H1 (cell line): ENCODE measurements around the gene XPNPEP1. TPM values are rescaled to one million over a fixed set of nuclear protein-coding genes. Genes with fewer than 3 reads are reported as not detected.

Experiments
- CTCF ChIA-PET: fragments of 300-600 bp; sonication (Branson Sonifier 250); formaldehyde crosslinking; loops from one replicate; lab custom pipeline; 2021; ENCODE audit not compliant: partially characterized antibody; lab: Charles Lee
- POLR2A ChIA-PET: fragments of 300-600 bp; sonication (Branson Sonifier 250); formaldehyde crosslinking; loops from one replicate; lab custom pipeline; 2021; ENCODE audit warnings: inconsistent platforms; ENCODE audit not compliant: partially characterized antibody; lab: Charles Lee
- DNase-seq, 2 experiments: peaks; one replicate each; pipeline versions ENCODE4 v3.0.0 to v3.0.0-alpha.2; 2010 to 2022; ENCODE audit warnings: low spot score in 2 of 2, low read depth in 1 of 2, mixed read lengths in 1 of 2
- FAIRE-seq: peaks from 2 replicates; lab custom pipeline; 2011; peaks lifted over from hg19 to GRCh38; lab: Jason Lieb, UNC
- H2AFZ ChIP-seq: 2 replicates; pipeline ENCODE4 v1.8.1; 2012; ENCODE audit warnings: low read length, inconsistent platforms
- H2AK5ac ChIP-seq: 2 replicates; pipeline ENCODE4 v1.6.1; 2013; ENCODE audit warnings: low read depth, low read length
- H2BK120ac ChIP-seq: replicated peaks from 2 replicates; pipeline ENCODE3; 2013; ENCODE audit warnings: low read depth, low read length, inconsistent platforms
- H2BK12ac ChIP-seq: 2 replicates; pipeline ENCODE4 v1.6.1; 2013; ENCODE audit warnings: low read depth, low read length
- H2BK15ac ChIP-seq: 2 replicates; pipeline ENCODE4 v1.6.1; 2013; ENCODE audit warnings: low read length
- H2BK20ac ChIP-seq: 2 replicates; pipeline ENCODE4 v1.6.1; 2013; ENCODE audit warnings: low read length
- H2BK5ac ChIP-seq: 2 replicates; pipeline ENCODE4 v1.6.1; 2013; ENCODE audit warnings: low read depth, low read length
- H3K14ac ChIP-seq: 2 replicates; pipeline ENCODE4 v1.6.1; 2013; ENCODE audit warnings: inconsistent platforms; ENCODE audit not compliant: insufficient read length
- H3K18ac ChIP-seq: 2 replicates; pipeline ENCODE4 v1.6.1; 2013; ENCODE audit warnings: low read length; ENCODE audit errors: extremely low read depth
- H3K23ac ChIP-seq: 2 replicates; pipeline ENCODE4 v1.6.1; 2013; ENCODE audit warnings: inconsistent platforms; ENCODE audit not compliant: insufficient read length
- H3K23me2 ChIP-seq: 2 replicates; pipeline ENCODE4 v1.6.1; 2013; ENCODE audit warnings: low read depth, low read length
- H3K27ac ChIP-seq: 2 replicates; pipeline ENCODE4 v1.6.1; 2011; ENCODE audit warnings: low read depth, low read length, inconsistent platforms
- H3K27me3 ChIP-seq, 4 experiments: replicated peaks in 1 of 4; 1 replicate in 1 of 4; 2 replicates in 3 of 4; pipeline versions ENCODE4 v1.6.1 to v1.8.1; 2011 to 2013; ENCODE audit warnings: low read length in 3 of 4, mild to moderate bottlenecking in 3 of 4, inconsistent platforms in 2 of 4, mixed read lengths in 2 of 4, moderate library complexity in 1 of 4; ENCODE audit not compliant: control insufficient read depth in 3 of 4, insufficient read depth in 3 of 4; ENCODE audit errors: extremely low read depth in 1 of 4
- H3K36me3 ChIP-seq, 4 experiments: 2 replicates each; pipeline versions ENCODE4 v1.6.1 to v1.8.1; 2011 to 2013; ENCODE audit warnings: mild to moderate bottlenecking in 4 of 4, low read length in 3 of 4, moderate library complexity in 2 of 4, control low read depth in 1 of 4, inconsistent platforms in 1 of 4; ENCODE audit not compliant: insufficient read depth in 4 of 4, control insufficient read depth in 2 of 4
- H3K4ac ChIP-seq: replicated peaks from 2 replicates; pipeline ENCODE3; 2013; ENCODE audit warnings: low read length, low read depth, mixed read lengths, inconsistent platforms; ENCODE audit not compliant: insufficient read length
- H3K4me1 ChIP-seq, 4 experiments: replicated peaks in 1 of 4; 1 replicate in 1 of 4; 2 replicates in 3 of 4; pipeline versions ENCODE4 v1.6.1 to v1.8.1; 2011 to 2013; ENCODE audit warnings: low read length in 3 of 4, inconsistent platforms in 2 of 4, mixed read lengths in 1 of 4; ENCODE audit not compliant: insufficient read depth in 4 of 4, control insufficient read depth in 3 of 4
- H3K4me2 ChIP-seq, 2 experiments: 2 replicates each; pipeline versions ENCODE4 v1.6.1 to v1.8.1; 2011 to 2013; ENCODE audit warnings: low read depth in 2 of 2, low read length in 2 of 2, control low read depth in 1 of 2, inconsistent platforms in 1 of 2, mild to moderate bottlenecking in 1 of 2; ENCODE audit not compliant: insufficient read depth in 1 of 2
- H3K4me3 ChIP-seq, 4 experiments: fragments of 200-600, 300-600 bp in 1 of 4; sonication (generic), shearing (Covaris generic), sonication (Bioruptor Twin) in 1 of 4; 2 replicates each; pipeline versions ENCODE4 v1.5.1 to v1.8.1; 2011 to 2016; ENCODE audit warnings: low read length in 4 of 4, low read depth in 3 of 4, control low read depth in 2 of 4, inconsistent platforms in 2 of 4, mild to moderate bottlenecking in 2 of 4, mixed read lengths in 1 of 4, moderate library complexity in 1 of 4; ENCODE audit not compliant: insufficient read depth in 2 of 4; ENCODE audit errors: extremely low read depth in 1 of 4
- H3K56ac ChIP-seq: replicated peaks from 2 replicates; pipeline ENCODE3; 2013; ENCODE audit warnings: low read depth, mild to moderate bottlenecking, mixed read lengths, low read length, inconsistent platforms; ENCODE audit not compliant: insufficient read length
- H3K79me1 ChIP-seq: 2 replicates; pipeline ENCODE4 v1.6.1; 2013; ENCODE audit warnings: low read depth, low read length, control low read depth
- H3K79me2 ChIP-seq, 2 experiments: 2 replicates each; pipeline versions ENCODE4 v1.6.1 to v1.8.1; 2012 to 2013; ENCODE audit warnings: low read length in 2 of 2, mild to moderate bottlenecking in 2 of 2, inconsistent platforms in 1 of 2; ENCODE audit not compliant: insufficient read depth in 2 of 2, control insufficient read depth in 1 of 2
- H3K9ac ChIP-seq, 4 experiments: replicated peaks in 1 of 4; 1 replicate in 1 of 4; 2 replicates in 3 of 4; pipeline versions ENCODE4 v1.6.1 to v1.8.1; 2011 to 2013; ENCODE audit warnings: low read depth in 3 of 4, low read length in 3 of 4, control low read depth in 2 of 4, mild to moderate bottlenecking in 2 of 4, moderate library complexity in 2 of 4, inconsistent platforms in 1 of 4; ENCODE audit errors: extremely low read depth in 1 of 4
- H3K9me3 ChIP-seq, 2 experiments: 2 replicates each; pipeline versions ENCODE4 v1.6.1 to v1.8.1; 2012 to 2013; ENCODE audit warnings: mild to moderate bottlenecking in 2 of 2, moderate library complexity in 2 of 2, control low read depth in 1 of 2, inconsistent platforms in 1 of 2, low read depth in 1 of 2, low read length in 1 of 2, mixed read lengths in 1 of 2; ENCODE audit not compliant: insufficient read depth in 2 of 2
- H4K20me1 ChIP-seq, 2 experiments: replicated peaks in 1 of 2; 2 replicates each; pipeline versions ENCODE3 to v1.8.1; 2011 to 2013; ENCODE audit warnings: inconsistent platforms in 2 of 2, low read length in 2 of 2, mild to moderate bottlenecking in 1 of 2; ENCODE audit not compliant: insufficient read depth in 2 of 2, control insufficient read depth in 1 of 2
- H4K5ac ChIP-seq: 2 replicates; pipeline ENCODE4 v1.6.1; 2013; ENCODE audit warnings: low read length, low read depth, mixed read lengths, inconsistent platforms; ENCODE audit not compliant: insufficient read length
- H4K8ac ChIP-seq: 2 replicates; pipeline ENCODE4 v1.8.0; 2013; ENCODE audit warnings: mild to moderate bottlenecking, moderate library complexity, low read length, inconsistent platforms; ENCODE audit not compliant: insufficient read depth; ENCODE audit errors: extremely low read depth
- H4K91ac ChIP-seq: replicated peaks from 2 replicates; pipeline ENCODE3; 2013; ENCODE audit warnings: low read length, mixed read lengths, inconsistent platforms; ENCODE audit not compliant: insufficient read length
- CHD2 ChIP-seq: IDR thresholded peaks from 2 replicates; pipeline ENCODE4 v1.6.1; 2012; ENCODE audit warnings: low read length, improper control_type of control experiment
- EP300 ChIP-seq, 2 experiments: IDR thresholded peaks; 1 replicate in 1 of 2; 2 replicates in 1 of 2; pipeline ENCODE4 v1.6.1; 2011 to 2012; ENCODE audit warnings: low read depth in 2 of 2, low read length in 2 of 2, mild to moderate bottlenecking in 2 of 2, borderline replicate concordance in 1 of 2, inconsistent platforms in 1 of 2, moderate library complexity in 1 of 2
- NANOG ChIP-seq: IDR thresholded peaks from 2 replicates; pipeline ENCODE4 v1.6.1; 2011; ENCODE audit warnings: low read length, low read depth, mild to moderate bottlenecking, inconsistent platforms; ENCODE audit not compliant: insufficient read depth, poor library complexity, severe bottlenecking
- SIN3A ChIP-seq, 2 experiments: IDR thresholded peaks in 1 of 2; conservative IDR thresholded peaks in 1 of 2; 2 replicates each; pipeline ENCODE4 v1.6.1; 2011 to 2012; ENCODE audit warnings: low read length in 2 of 2, improper control_type of control experiment in 1 of 2, low read depth in 1 of 2, mild to moderate bottlenecking in 1 of 2
- SIX5 ChIP-seq: IDR thresholded peaks from 2 replicates; pipeline ENCODE4 v1.6.1; 2011; ENCODE audit warnings: mild to moderate bottlenecking, low read depth, low read length
- SP4 ChIP-seq: IDR thresholded peaks from 2 replicates; pipeline ENCODE4 v1.6.1; 2012; ENCODE audit warnings: low read length, inconsistent platforms
- YY1 ChIP-seq: IDR thresholded peaks from 2 replicates; pipeline ENCODE4 v1.6.1; 2011; ENCODE audit warnings: low read depth, mild to moderate bottlenecking, low read length
- ZNF274 ChIP-seq: IDR thresholded peaks from 2 replicates; pipeline ENCODE4 v1.7.0; 2012; ENCODE audit warnings: low read length, borderline replicate concordance; ENCODE audit errors: extremely low read depth
- WGBS, 2 experiments: shearing (Covaris generic) in 1 of 2; methylation state at CpG; one replicate each; pipeline versions ENCODE4 v1.1.6 to v1.1.7; 2013 to 2015; ENCODE audit warnings: low lambda C conversion rate in 2 of 2, mixed read lengths in 2 of 2, inconsistent platforms in 1 of 2, low coverage in 1 of 2, missing lambda C conversion rate in 1 of 2; ENCODE audit not compliant: insufficient replicate concordance in 2 of 2, insufficient coverage in 1 of 2, insufficient read length in 1 of 2; ENCODE audit errors: extremely low coverage in 1 of 2, missing lambda C conversion rate in 1 of 2; 5-methylcytosine and 5-hydroxymethylcytosine counted together
- polyA plus RNA-seq, 7 experiments: library from polyadenylated mRNA; depleted of rRNA in 3 of 7; stranded (reverse) in 5 of 7; unstranded in 2 of 7; fragments of >200 nt in 5 of 7; fragments of 200-250 nt in 2 of 7; gene quantifications; 1 replicate in 5 of 7; 2 replicates in 1 of 7; 4 replicates in 1 of 7; pipeline versions ENCODE4 v1.2.1 to v1.2.3, GENCODE V29; 2011 to 2013; ENCODE audit warnings: missing spikeins in 2 of 7, mixed read lengths in 2 of 7
- total RNA-seq: library from RNA; stranded (reverse); fragmentation: NEBNext Ultra II Directional; extraction: Animal tissue kit (Norgen Biotek cat#: 25700); gene quantifications from 2 replicates; pipeline ENCODE4 v1.2.1, GENCODE V29; 2021

XPNPEP1 gene
- total and polyA plus RNA-seq, 2 of the 8 experiments (the other 6 are each of a cell fraction or from before 2014, with no cell fraction given): 61.1 to 201 TPM

DNA sequence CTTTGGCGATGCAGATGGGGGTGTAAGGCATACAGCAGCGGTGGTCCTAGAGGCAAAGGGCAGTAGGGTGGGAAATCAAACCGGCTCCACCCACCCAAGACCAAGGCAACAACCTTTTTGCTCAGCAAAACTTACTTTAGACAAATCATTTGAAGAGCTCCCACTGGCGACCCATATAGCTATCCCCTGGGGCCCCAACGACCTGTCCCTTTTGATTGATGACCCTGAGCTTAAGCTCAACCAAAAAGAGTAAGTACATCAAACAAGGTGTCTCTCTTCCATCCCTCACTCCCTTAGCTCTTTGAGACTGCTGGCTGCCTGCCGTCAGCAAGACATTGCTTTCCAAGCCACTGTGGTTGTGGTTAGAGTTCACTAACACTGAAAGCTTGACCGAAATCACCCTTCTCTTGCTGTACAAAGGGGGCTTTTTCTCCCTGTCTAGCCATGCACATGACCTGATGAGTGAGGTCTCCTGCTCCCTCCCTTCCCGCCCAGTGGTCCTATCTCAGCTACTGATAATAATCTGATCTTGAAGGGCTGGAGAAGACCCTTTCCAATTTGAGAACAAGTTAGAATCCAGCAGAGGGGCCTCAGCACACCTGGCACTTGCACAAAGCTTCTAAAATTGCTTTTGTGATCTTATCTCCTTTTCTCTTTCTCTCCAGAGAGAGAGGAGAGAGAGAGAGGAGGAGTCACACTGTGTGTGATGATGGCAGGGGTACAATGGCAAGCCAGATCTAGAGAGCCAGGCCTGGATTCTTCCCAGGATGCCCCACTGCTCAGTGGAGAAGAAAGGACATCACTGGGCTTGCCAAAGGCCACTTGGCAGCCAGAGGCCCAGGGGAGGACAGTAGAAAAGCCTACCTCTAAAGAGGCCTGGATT is 42.2 kb downstream of the XPNPEP1 start:
- Histone ChIP-seq H3K14ac (no peak overlapping the region), H3K9me3 (no peaks in the 10 kb centered on the region), H2AFZ (no peak overlapping the region), H3K23ac (no peak overlapping the region), H3K4me2 (no peak overlapping the region), H2BK12ac (no peak overlapping the region), H3K27ac (no peak overlapping the region), H2AK5ac (no peak overlapping the region), H3K4me1 (peaks cover 0 to 5% (median 1%) of the 10 kb centered on the region in 4 experiments; a peak in 2 of 7 replicates), H2BK5ac (no peak overlapping the region), H2BK120ac (no peak overlapping the region), H3K18ac (no peak overlapping the region), H3K79me1 (no peaks in the 10 kb centered on the region), H4K8ac (no peak overlapping the region; the same call in 1 of the 2 replicates), H3K27me3 (no peaks in the 10 kb centered on the region), H3K36me3 (peaks cover 6 to 24% (median 13%) of the 10 kb centered on the region in 4 experiments; a peak in 7 of 8 replicates), H3K23me2 (no peaks in the 10 kb centered on the region), H4K91ac (no peak overlapping the region), H3K79me2 (no peaks in the 10 kb centered on the region), H4K5ac (no peak overlapping the region), H2BK15ac (no peak overlapping the region), H4K20me1 (peaks cover 0 to 3% of the 10 kb centered on the region in 2 experiments), H3K9ac (no peak overlapping the region), H3K4me3 (no peak overlapping the region), H2BK20ac (no peak overlapping the region), H3K4ac (no peak overlapping the region), H3K56ac (no peak overlapping the region)
- WGBS, 2 experiments: 87% methylated on average over 8 of the region's 8 CpGs; no CpG with 5 or more reads in 1 of the 2 experiments
- POLR2A ChIA-PET: no interaction called here
- DNase-seq: no peak
- CTCF ChIA-PET: interaction anchor here (0.6 to 4.7 kb wide), 19 partner anchors 13 to 342 kb away, joined by 3 to 37 read pairs (median 4); no protein-coding TSS in a partner anchor
- no peak for TF ChIP-seq NANOG
- no peak for TF ChIP-seq CHD2
- no peak for TF ChIP-seq EP300 (IDR thresholded peaks at IDR 0.05; ENCODE audit: borderline replicate concordance in 1 of 2, low read depth in 2 of 2, low read length in 2 of 2)
- no peak for TF ChIP-seq ZNF274
- no peak for TF ChIP-seq SP4
- no peak for TF ChIP-seq SIX5
- no peak for TF ChIP-seq SIN3A (conservative IDR thresholded peaks at IDR 0.05 in 1 of 2, IDR thresholded peaks at IDR 0.05 in 1 of 2; ENCODE audit: low read depth in 1 of 2, low read length in 2 of 2)
- TF ChIP-seq YY1: no peak
- no peak for FAIRE-seq
